HepG2 (cell line): ENCODE measurements around the gene B4GALT3.

Source experiments
- EZH2 ChIP-seq: conservative IDR thresholded peaks from 2 replicates; pipeline ENCODE4 v1.6.1; 2012; ENCODE audit warnings: mild to moderate bottlenecking, low read depth, low read length, moderate library complexity
- TCF7L2 ChIP-seq: IDR thresholded peaks from 2 replicates; pipeline ENCODE4 v1.6.1; 2011; ENCODE audit warnings: mild to moderate bottlenecking, low read depth, low read length, moderate library complexity

GRCh38 chr1:161174911-161175310 is 2.4 kb downstream of the B4GALT3 start:
- TF ChIP-seq TCF7L2 (no peak), EZH2 (no peak)
